HL-60 (cell line): ENCODE measurements around the gene ALPI.

Experiments
- DNase-seq, 2 experiments: peaks; one replicate each; pipeline ENCODE4 v3.0.0-alpha.2; 2010 to 2020; ENCODE audit warnings: low read depth in 1 of 2, low spot score in 1 of 2
- H3K27ac ChIP-seq: fragments of 250-450 bp; sonication (Bioruptor Pico); replicated peaks from 2 replicates; pipeline ENCODE4 v1.5.1; 2020; ENCODE audit warnings: mild to moderate bottlenecking, moderate library complexity
- H3K27me3 ChIP-seq: fragments of 250-450 bp; sonication (Bioruptor Pico); 2 replicates; pipeline ENCODE4 v1.5.1; 2021; ENCODE audit warnings: mild to moderate bottlenecking, moderate library complexity; ENCODE audit not compliant: insufficient read depth, poor library complexity, severe bottlenecking
- H3K4me3 ChIP-seq: replicated peaks from 2 replicates; pipeline ENCODE4 v1.5.1; 2011; ENCODE audit warnings: mild to moderate bottlenecking, control low read depth, low read length; ENCODE audit not compliant: insufficient read depth
- CTCF ChIP-seq: IDR thresholded peaks from one replicate; pipeline ENCODE4 v1.5.1; 2011; ENCODE audit warnings: low read length, control low read depth, inconsistent platforms; ENCODE audit not compliant: insufficient read depth
- GABPA ChIP-seq: IDR thresholded peaks from 2 replicates; pipeline ENCODE4 v1.6.1; 2012; ENCODE audit warnings: low read depth
- POLR2AphosphoS5 ChIP-seq: IDR thresholded peaks from 2 replicates; pipeline ENCODE4 v1.6.1; 2012; ENCODE audit warnings: low read depth
- REST ChIP-seq: IDR thresholded peaks from 2 replicates; pipeline ENCODE4 v1.6.1; 2012; ENCODE audit warnings: low read depth; ENCODE audit not compliant: insufficient replicate concordance
- SPI1 ChIP-seq: IDR thresholded peaks from 2 replicates; pipeline ENCODE4 v1.6.1; 2012; ENCODE audit warnings: low read depth, mild to moderate bottlenecking, borderline replicate concordance

Gene ALPI

GRCh38 chr2:232436381-232437194, 19.4 kb upstream of the ALPI start:
- no peaks in the 10 kb centered on the region for H3K27me3 ChIP-seq
- no peak overlapping the region for H3K4me3 ChIP-seq
- no peak for DNase-seq
- no peak overlapping the region for H3K27ac ChIP-seq
- no peak for TF ChIP-seq CTCF
- no peak for TF ChIP-seq POLR2AphosphoS5
- no peak for TF ChIP-seq GABPA
- no peak for TF ChIP-seq REST
- no peak for TF ChIP-seq SPI1

- Histone ChIP-seq H3K27me3 (no peaks in the 10 kb centered on the region), H3K4me3 (no peak overlapping the region), H3K27ac (no peak overlapping the region)
- no peak for DNase-seq
- no peak for TF ChIP-seq GABPA
- no peak for TF ChIP-seq CTCF
- TF ChIP-seq POLR2AphosphoS5, result no peak
- no peak for TF ChIP-seq SPI1
- no peak for TF ChIP-seq REST
Observed at GRCh38 chr2:232437195-232437571, 18.8 kb upstream of the ALPI start.

DNA sequence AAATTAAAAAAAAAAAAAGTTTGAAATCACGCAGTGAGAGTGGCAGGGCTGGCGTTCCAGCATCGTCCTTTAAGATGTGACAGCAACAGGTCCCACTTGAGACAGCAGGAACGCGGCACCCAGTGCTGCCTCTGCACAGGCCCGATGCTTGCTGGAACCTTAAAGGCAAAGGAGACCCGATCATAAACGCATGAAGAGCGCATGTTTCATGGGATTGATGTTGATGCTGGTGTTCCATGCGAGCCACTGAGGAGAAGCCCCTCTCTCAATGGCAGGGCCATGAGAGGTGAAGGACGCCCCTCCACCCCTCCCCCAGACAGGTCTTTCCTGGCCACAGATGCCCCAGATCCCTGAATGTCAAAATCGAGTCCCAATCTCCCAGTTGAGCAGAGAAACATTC, 17.9 kb upstream of the ALPI start:
- TF ChIP-seq GABPA, result no peak
- no peak for TF ChIP-seq REST
- TF ChIP-seq POLR2AphosphoS5, result no peak
- no peak for TF ChIP-seq CTCF
- TF ChIP-seq SPI1, result no peak
- no peak for DNase-seq
- H3K27ac ChIP-seq, result no peak overlapping the region
- no peak overlapping the region for H3K4me3 ChIP-seq
- H3K27me3 ChIP-seq, result no peaks in the 10 kb centered on the region
